ENCODE data around the gene PTPRG.

PTPRG gene

GRCh38 chr3:62039586-62039985, 478.2 kb downstream of the PTPRG start:
- DNase-seq: no peak

- DNase-seq: no peak
These were observed 480.3 kb downstream of the PTPRG start for GRCh38 chr3:62041681-62042080.

- no peak for DNase-seq
These were observed 483.6 kb downstream of the PTPRG start for GRCh38 chr3:62044874-62045411.

- DNase-seq: no peak
These were observed 485.0 kb downstream of the PTPRG start for GRCh38 chr3:62046326-62046725.

- DNase-seq: no peak
These were observed 487.2 kb downstream of the PTPRG start for GRCh38 chr3:62048577-62048976.

- DNase-seq: no peak
These were observed 487.7 kb downstream of the PTPRG start for GRCh38 chr3:62049033-62049432.

GRCh38 chr3:62051506-62051905, 490.1 kb downstream of the PTPRG start:
- peak; percentile 61 to 84 for DNase-seq

GRCh38 chr3:62052331-62052730, 491.0 kb downstream of the PTPRG start:
- no peak for DNase-seq

- DNase-seq: no peak
These were observed 495.3 kb downstream of the PTPRG start for GRCh38 chr3:62056658-62057057.

GRCh38 chr3:62057339-62058047, 496.1 kb downstream of the PTPRG start:
- DNase-seq: no peak

- no peak for DNase-seq
These were observed 504.8 kb downstream of the PTPRG start for GRCh38 chr3:62065985-62066693.

GRCh38 chr3:62068337-62068736, 507.0 kb downstream of the PTPRG start:
- DNase-seq: no peak

GRCh38 chr3:62070891-62071290, 509.5 kb downstream of the PTPRG start:
- no peak for DNase-seq

- no peak for DNase-seq
These were observed 511.7 kb downstream of the PTPRG start for GRCh38 chr3:62073038-62073437.

- DNase-seq: no peak
These were observed 523.2 kb downstream of the PTPRG start for GRCh38 chr3:62084558-62084957.

- DNase-seq: no peak
These were observed 527.2 kb downstream of the PTPRG start for GRCh38 chr3:62088472-62089104.

- no peak for DNase-seq
These were observed 528.7 kb downstream of the PTPRG start for GRCh38 chr3:62090066-62090465.

GRCh38 chr3:62090519-62090918, 529.1 kb downstream of the PTPRG start:
- DNase-seq: no peak

- DNase-seq: no peak
These were observed 531.7 kb downstream of the PTPRG start for GRCh38 chr3:62093025-62093424.

GRCh38 chr3:62094461-62094860, 533.1 kb downstream of the PTPRG start:
- DNase-seq: no peak

GRCh38 chr3:62095080-62095479, 533.7 kb downstream of the PTPRG start:
- DNase-seq: no peak

GRCh38 chr3:62095756-62096155, 534.4 kb downstream of the PTPRG start:
- DNase-seq: no peak

GRCh38 chr3:62096521-62096920, 535.1 kb downstream of the PTPRG start:
- DNase-seq: no peak

- DNase-seq: no peak
These were observed 535.8 kb downstream of the PTPRG start for GRCh38 chr3:62097121-62097520.
